Heart left ventricle (tissue), 16 donors: ENCODE data around the gene FZR1. TPM values are rescaled to one million over a fixed set of nuclear protein-coding genes. Genes with fewer than 3 reads are reported as not detected.
A peak's percentile ranks its signal among the peaks of the same experiment; 100 is the strongest.

Source experiments
- ATAC-seq, 4 donors: fragments of 200-7000 bp; cut with Tn5 transposase; one replicate each; pipeline ENCODE4 v1.9.1; 2020 to 2022; ENCODE audit warnings: moderate library complexity in 4 of 4, mild to moderate bottlenecking in 3 of 4, moderate number of reproducible peaks in 1 of 4
- DNase-seq, 5 donors: peaks; one replicate each; pipeline ENCODE4 v3.0.0-alpha.2; 2020
- H3K27ac ChIP-seq, 12 donors: fragments of 200-600 bp; sonication (generic) in 4 of 12; one replicate each; pipeline versions ENCODE4 v1.5.0 to v1.8.0; 2016 to 2022; ENCODE audit warnings: mild to moderate bottlenecking in 2 of 12
- H3K27me3 ChIP-seq, 9 donors: fragments of 200-600 bp; sonication (generic) in 2 of 9; one replicate each; pipeline versions ENCODE4 v1.5.1 to v1.8.0; 2016 to 2022; ENCODE audit warnings: mild to moderate bottlenecking in 3 of 9
- H3K36me3 ChIP-seq, 9 donors: fragments of 200-600 bp; sonication (generic) in 2 of 9; one replicate each; pipeline versions ENCODE4 v1.5.0 to v1.8.0; 2018 to 2022; ENCODE audit warnings: mild to moderate bottlenecking in 2 of 9
- H3K4me1 ChIP-seq, 12 donors: fragments of 200-600 bp; sonication (generic) in 4 of 12; one replicate each; pipeline versions ENCODE4 v1.5.0 to v1.8.0; 2016 to 2022; ENCODE audit warnings: mild to moderate bottlenecking in 3 of 12
- H3K4me3 ChIP-seq, 12 donors: fragments of 200-600 bp; sonication (generic) in 4 of 12; one replicate each; pipeline versions ENCODE4 v1.5.0 to v1.8.0; 2017 to 2022; ENCODE audit warnings: mild to moderate bottlenecking in 9 of 12, moderate library complexity in 4 of 12
- H3K9me3 ChIP-seq, 12 donors: fragments of 200-600 bp; sonication (generic) in 4 of 12; one replicate each; pipeline versions ENCODE4 v1.5.0 to v1.8.0; 2016 to 2022; ENCODE audit warnings: mild to moderate bottlenecking in 1 of 12
- POLR2A ChIP-seq, 2 donors: fragments of 450-650 bp; IDR thresholded peaks; one replicate each; pipeline ENCODE4 v1.6.1; 2017; ENCODE audit warnings: antibody characterized with exemption in 2 of 2, mild to moderate bottlenecking in 2 of 2, moderate library complexity in 2 of 2
- WGBS, 4 donors: extraction: QIAGEN DNeasy Blood & Tissue Kit in 2 of 4; methylation state at CpG; one replicate each; pipeline versions ENCODE4 v1.1.5 to v1.1.7; 2013 to 2018; 5-methylcytosine and 5-hydroxymethylcytosine counted together
- intact Hi-C, 10 donors: fragments of 100-400 bp; cut with DNase I; formaldehyde crosslinking; loops; one replicate each; pipeline versions ENCODE4 v1.11.1 to v1.14.2; 2022
- polyA plus RNA-seq, 2 donors: library from polyadenylated mRNA; stranded (reverse); fragments of 200-250 nt; gene quantifications; one replicate each; pipeline ENCODE4 v1.2.3, GENCODE V29; 2013
- total RNA-seq, 9 donors: library from RNA; depleted of rRNA in 2 of 9; stranded (reverse); fragments of >200 nt in 2 of 9; fragmentation: NEBNext Ultra II Directional in 3 of 9; extraction: Animal tissue kit (Norgen Biotek cat#: 25700) in 3 of 9; gene quantifications; one replicate each; pipeline versions ENCODE4 v1.1.0 to v1.2.4, GENCODE V29; 2016 to 2023
- TF ChIP-seq, protein P1 (sequence below), 12 donors: fragments of 200-600 bp; sonication (generic) in 4 of 12; IDR thresholded peaks; one replicate each; pipeline versions ENCODE4 v1.5.0 to v1.8.0; 2018 to 2022; ENCODE audit warnings: antibody characterized with exemption in 12 of 12, mild to moderate bottlenecking in 5 of 12
- donor health status: ischemic (EF 13 %, LVEDD 7.1; RV severe dilation, severe dysfunction).
- donor health status: healthy with polysubstance abuse.
- donor health status: DM: no; HTN: yes; CAD: no.
- donor health status: DM: no; HTN: no; CAD: no.
- donor health status: ischemic (EF 25% LVEDD 6.9; RV normal size, moderate dysfunction).
- donor health status: ischemic (EF 25% LVEDD 5.7; RV mildly dilated, moderate dysfunction).
- donor health status: healthy.
- donor health status: DM: yes; HTN: yes; CAD: no.
- donor health status: ischemic (EF 35%, LVEDD 5.7; RV mildly dilated, moderate dysfunction).
- donor health status: nonischemic (EF 11% LVEDD 7.7; RV severe dilation, severe dysfunction).
- donor health status: DM: yes; HTN: yes; CAD: no.
- donor health status: PGD.
- donor health status: ischemic (EF 29% LVEDD 5.4; RV normal size, mild dysfunction).
- donor health status: nonischemic (EF 23%, LVEDD 6.1; RV moderate dilation, normal function).

The FZR1 gene
- total and polyA plus RNA-seq, 11 donors = 13.9 to 41.0 (median 23.5) TPM

DNA sequence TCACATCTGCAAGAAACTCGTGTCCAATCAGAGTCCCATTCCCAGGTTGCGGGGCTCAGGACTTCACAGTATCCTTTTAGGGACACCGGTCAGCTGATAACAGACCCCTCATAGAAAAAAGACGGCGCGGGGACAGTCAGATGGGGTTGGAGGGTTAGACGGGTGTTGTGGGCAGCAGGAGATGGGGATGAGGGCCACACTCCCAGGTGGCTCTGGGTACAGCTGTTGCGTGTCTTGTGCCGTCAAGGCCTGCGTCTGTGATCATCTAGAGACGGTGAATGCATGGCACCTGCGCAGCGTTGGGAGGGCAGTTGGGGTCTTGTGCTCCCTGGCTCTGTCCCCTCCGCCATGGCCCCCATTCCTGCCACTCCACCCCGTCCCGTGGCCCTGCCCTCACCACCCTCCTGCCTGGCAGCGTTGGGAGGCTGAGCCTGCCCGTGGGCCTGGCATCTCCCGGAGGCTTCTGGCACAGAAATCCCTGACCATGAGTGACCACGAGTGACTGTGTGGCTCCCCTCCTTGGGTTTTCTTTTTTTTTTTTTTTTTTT lies 18.9 kb downstream of the FZR1 start:
- TF ChIP-seq, protein P1, sequence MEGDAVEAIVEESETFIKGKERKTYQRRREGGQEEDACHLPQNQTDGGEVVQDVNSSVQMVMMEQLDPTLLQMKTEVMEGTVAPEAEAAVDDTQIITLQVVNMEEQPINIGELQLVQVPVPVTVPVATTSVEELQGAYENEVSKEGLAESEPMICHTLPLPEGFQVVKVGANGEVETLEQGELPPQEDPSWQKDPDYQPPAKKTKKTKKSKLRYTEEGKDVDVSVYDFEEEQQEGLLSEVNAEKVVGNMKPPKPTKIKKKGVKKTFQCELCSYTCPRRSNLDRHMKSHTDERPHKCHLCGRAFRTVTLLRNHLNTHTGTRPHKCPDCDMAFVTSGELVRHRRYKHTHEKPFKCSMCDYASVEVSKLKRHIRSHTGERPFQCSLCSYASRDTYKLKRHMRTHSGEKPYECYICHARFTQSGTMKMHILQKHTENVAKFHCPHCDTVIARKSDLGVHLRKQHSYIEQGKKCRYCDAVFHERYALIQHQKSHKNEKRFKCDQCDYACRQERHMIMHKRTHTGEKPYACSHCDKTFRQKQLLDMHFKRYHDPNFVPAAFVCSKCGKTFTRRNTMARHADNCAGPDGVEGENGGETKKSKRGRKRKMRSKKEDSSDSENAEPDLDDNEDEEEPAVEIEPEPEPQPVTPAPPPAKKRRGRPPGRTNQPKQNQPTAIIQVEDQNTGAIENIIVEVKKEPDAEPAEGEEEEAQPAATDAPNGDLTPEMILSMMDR (IDR thresholded peaks at IDR 0.05) = no peak
- TF ChIP-seq POLR2A (IDR thresholded peaks at IDR 0.05) = no peak
- Histone ChIP-seq H3K4me1 (peaks cover 0 to 7% (median 0%) of the 10 kb centered on the region in 12 donors), H3K27ac (no peak overlapping the region), H3K4me3 (no peak overlapping the region), H3K27me3 (no peaks in the 10 kb centered on the region), H3K9me3 (no peaks in the 10 kb centered on the region), H3K36me3 (peaks cover 0 to 78% (median 50%) of the 10 kb centered on the region in 9 donors)
- ATAC-seq (no peak), DNase-seq (no peak)
- intact Hi-C loops = no loop called here
- 93 to 96% (median 93%) methylated on average over 20 of the region's 20 CpGs for WGBS, 4 donors

DNA sequence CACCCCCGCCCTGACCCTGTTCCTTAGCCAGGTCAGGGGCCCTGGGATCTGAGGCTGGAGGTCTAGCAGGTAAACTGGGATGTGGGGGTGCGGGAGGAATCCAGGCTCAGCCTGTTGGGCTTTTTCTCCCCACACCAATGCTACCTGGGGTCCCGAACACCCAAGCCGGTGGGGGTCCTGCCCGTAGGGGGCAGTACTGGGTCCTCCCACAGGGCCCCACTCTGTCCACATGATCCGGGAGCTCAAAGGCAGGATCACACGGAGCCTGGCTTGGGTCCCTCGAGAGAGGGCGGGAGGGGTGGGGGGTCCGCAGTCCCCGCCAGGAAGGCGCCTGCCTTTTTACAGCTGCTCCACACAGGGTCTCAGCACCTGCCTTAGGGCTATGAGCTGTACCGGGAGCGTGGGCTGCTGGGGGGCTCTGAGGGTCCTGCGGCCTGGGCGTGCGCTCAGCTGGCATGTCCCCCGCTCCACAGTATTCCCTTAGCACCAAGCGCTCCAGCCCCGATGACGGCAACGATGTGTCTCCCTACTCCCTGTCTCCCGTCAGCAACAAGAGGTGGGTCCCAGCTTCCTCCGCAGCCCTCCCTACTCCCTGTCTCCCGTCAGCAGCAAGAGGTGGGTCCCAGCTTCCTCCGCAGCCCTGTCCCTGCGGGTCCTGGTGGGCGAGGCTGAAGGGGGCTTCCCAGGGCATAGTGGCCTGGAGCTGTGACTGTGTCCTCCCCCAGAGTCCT lies 20.6 kb downstream of the FZR1 start:
- ATAC-seq = no peak
- H3K27me3 ChIP-seq = no peaks in the 10 kb centered on the region
- intact Hi-C loops = no loop called here
- no peak for DNase-seq
- H3K27ac ChIP-seq = no peak overlapping the region
- WGBS, 4 donors = 94 to 97% (median 96%) methylated on average over 18 to 28 of the region's 28 CpGs
- no peaks in the 10 kb centered on the region for H3K9me3 ChIP-seq
- no peaks in the 10 kb centered on the region for H3K4me1 ChIP-seq
- H3K4me3 ChIP-seq = no peak overlapping the region
- peaks cover 0 to 76% (median 60%) of the 10 kb centered on the region in 9 donors for H3K36me3 ChIP-seq
- TF ChIP-seq POLR2A (IDR thresholded peaks at IDR 0.05) = no peak
- TF ChIP-seq, protein P1 (IDR thresholded peaks at IDR 0.05) = peak in 1 of 12 donors; percentile 7

DNA sequence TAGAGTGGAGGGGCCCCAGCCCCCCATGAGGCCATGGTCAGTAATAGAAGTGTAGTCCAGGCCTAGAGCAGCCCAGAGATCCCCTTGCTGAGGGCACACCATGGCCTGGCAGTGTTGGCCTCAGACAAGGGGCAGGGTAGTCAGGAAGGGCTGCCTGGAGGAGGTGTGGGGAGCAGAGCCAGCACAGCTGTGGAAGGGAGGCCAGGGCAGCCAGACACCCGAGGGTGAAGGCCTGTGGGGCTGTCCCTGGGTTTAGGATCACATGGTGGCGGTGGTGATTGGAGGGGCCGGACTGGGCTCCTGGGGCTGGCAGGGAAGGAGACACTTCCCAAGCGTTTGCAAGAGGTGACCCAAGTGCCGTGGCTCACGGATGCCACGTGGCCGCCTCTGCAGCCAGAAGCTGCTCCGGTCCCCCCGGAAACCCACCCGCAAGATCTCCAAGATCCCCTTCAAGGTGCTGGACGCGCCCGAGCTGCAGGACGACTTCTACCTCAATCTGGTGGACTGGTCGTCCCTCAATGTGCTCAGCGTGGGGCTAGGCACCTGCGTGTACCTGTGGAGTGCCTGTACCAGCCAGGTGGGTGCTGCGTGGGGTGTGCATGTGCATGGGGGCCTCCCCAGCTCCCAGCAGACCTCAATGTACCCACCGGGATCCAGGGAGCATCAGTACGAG lies 21.3 kb downstream of the FZR1 start:
- 96 to 98% (median 97%) methylated on average over 21 of the region's 21 CpGs for WGBS, 4 donors
- DNase-seq (no peak), ATAC-seq (no peak)
- H3K27me3 ChIP-seq = no peaks in the 10 kb centered on the region
- peaks cover 0 to 77% (median 67%) of the 10 kb centered on the region in 9 donors for H3K36me3 ChIP-seq
- TF ChIP-seq, protein P1 (IDR thresholded peaks at IDR 0.05) = no peak
- TF ChIP-seq POLR2A (IDR thresholded peaks at IDR 0.05) = no peak
- intact Hi-C loops = no loop called here
- no peaks in the 10 kb centered on the region for H3K9me3 ChIP-seq
- no peak overlapping the region for H3K27ac ChIP-seq
- H3K4me1 ChIP-seq = no peaks in the 10 kb centered on the region
- H3K4me3 ChIP-seq = no peak overlapping the region

DNA sequence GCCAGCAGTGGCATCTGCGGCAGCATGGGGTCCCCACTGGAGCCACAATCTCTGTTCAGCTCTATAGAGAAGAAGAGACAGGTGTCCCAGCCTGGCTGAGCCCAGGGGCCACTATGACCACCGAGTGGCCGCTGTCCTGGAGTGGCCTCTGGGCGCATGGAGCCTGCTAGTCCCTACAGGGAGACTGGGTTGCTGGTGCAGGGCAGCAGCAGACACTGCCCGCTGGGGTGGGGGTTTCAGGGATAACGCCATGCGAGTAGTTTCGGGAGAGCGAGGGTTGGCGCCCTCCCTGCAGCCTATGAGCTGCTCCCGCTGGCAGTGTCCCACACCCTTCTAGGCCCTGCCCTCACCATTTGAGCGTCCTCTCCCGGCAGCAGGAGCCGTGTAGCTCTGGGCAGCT lies 22.0 kb downstream of the FZR1 start:
- H3K4me1 ChIP-seq = no peaks in the 10 kb centered on the region
- no peaks in the 10 kb centered on the region for H3K27me3 ChIP-seq
- H3K27ac ChIP-seq = no peak overlapping the region
- H3K4me3 ChIP-seq = no peak overlapping the region
- DNase-seq (no peak), ATAC-seq (no peak)
- intact Hi-C loops = no loop called here
- no peak for TF ChIP-seq POLR2A (IDR thresholded peaks at IDR 0.05)
- TF ChIP-seq, protein P1 (IDR thresholded peaks at IDR 0.05) = no peak
- H3K36me3 ChIP-seq = peaks cover 0 to 77% (median 68%) of the 10 kb centered on the region in 9 donors
- WGBS, 4 donors = 91 to 97% (median 97%) methylated on average over 13 to 14 of the region's 14 CpGs
- H3K9me3 ChIP-seq = no peaks in the 10 kb centered on the region
